Effector memory CD4-positive, alpha-beta T cell (primary cell): ENCODE measurements around the gene BIN1.

Experiments
- DNase-seq, 3 donors: peaks; one replicate each; pipeline ENCODE4 v3.0.0-alpha.2; 2020
- H3K27ac ChIP-seq: 2 replicates; pipeline ENCODE4 v1.7.0; 2013; ENCODE audit warnings: mild to moderate bottlenecking, low read length, moderate library complexity; ENCODE audit not compliant: insufficient read depth, poor library complexity, severe bottlenecking
- H3K27me3 ChIP-seq: replicated peaks from 2 replicates; pipeline ENCODE4 v1.7.0; 2013; ENCODE audit warnings: mild to moderate bottlenecking, low read length; ENCODE audit not compliant: insufficient read depth, control insufficient read depth, poor library complexity, severe bottlenecking
- H3K36me3 ChIP-seq: 2 replicates; pipeline ENCODE4 v1.7.0; 2013; ENCODE audit warnings: mild to moderate bottlenecking, low read length, moderate library complexity; ENCODE audit not compliant: control insufficient read depth, insufficient read depth
- H3K4me1 ChIP-seq: 2 replicates; pipeline ENCODE4 v1.7.0; 2013; ENCODE audit warnings: low read length, mild to moderate bottlenecking; ENCODE audit not compliant: control insufficient read depth, insufficient read depth, poor library complexity, severe bottlenecking
- H3K4me3 ChIP-seq: 2 replicates; pipeline ENCODE4 v1.7.0; 2013; ENCODE audit warnings: low read length, low read depth, mild to moderate bottlenecking; ENCODE audit not compliant: insufficient read depth, poor library complexity, severe bottlenecking
- H3K9me3 ChIP-seq: 2 replicates; pipeline ENCODE4 v1.7.0; 2013; ENCODE audit warnings: mild to moderate bottlenecking, low read length, moderate library complexity; ENCODE audit not compliant: control insufficient read depth

The BIN1 gene

GRCh38 chr2:127069536-127069935 is 37.4 kb downstream of the BIN1 start:
- no peak for DNase-seq
- Histone ChIP-seq H3K27ac (no peak overlapping the region), H3K4me3 (no peak overlapping the region), H3K4me1 (no peaks in the 10 kb centered on the region), H3K27me3 (no peaks in the 10 kb centered on the region), H3K9me3 (no peaks in the 10 kb centered on the region), H3K36me3 (peaks cover 66% of the 10 kb centered on the region)

DNA sequence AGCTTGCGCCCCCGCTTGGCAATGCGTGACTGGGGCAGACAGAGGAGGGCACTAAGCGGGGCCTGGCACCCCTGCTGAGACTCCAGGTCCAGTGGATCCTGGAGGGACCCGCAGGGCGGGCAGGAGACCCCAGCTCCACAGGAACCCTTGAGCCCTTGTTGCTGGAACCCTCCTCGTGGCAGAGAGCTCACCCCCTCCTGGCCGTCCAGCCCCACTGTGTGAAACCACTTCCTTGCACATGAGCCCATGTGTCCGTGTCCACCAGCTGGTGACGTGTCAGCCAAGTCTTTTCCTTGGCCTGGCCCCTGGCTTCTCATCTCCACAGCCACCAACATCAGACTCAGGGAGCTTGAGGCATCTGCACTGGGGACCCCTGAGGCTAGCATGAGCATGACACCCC is 38.0 kb downstream of the BIN1 start:
- H3K4me1 ChIP-seq, result no peaks in the 10 kb centered on the region
- no peak overlapping the region for H3K4me3 ChIP-seq
- peaks cover 68% of the 10 kb centered on the region for H3K36me3 ChIP-seq
- no peaks in the 10 kb centered on the region for H3K9me3 ChIP-seq
- H3K27ac ChIP-seq, result no peak overlapping the region
- no peaks in the 10 kb centered on the region for H3K27me3 ChIP-seq
- no peak for DNase-seq

GRCh38 chr2:127068351-127068741 is 38.6 kb downstream of the BIN1 start:
- Histone ChIP-seq H3K4me1 (no peaks in the 10 kb centered on the region), H3K9me3 (no peaks in the 10 kb centered on the region), H3K36me3 (peaks cover 66% of the 10 kb centered on the region), H3K4me3 (no peak overlapping the region), H3K27ac (no peak overlapping the region), H3K27me3 (no peaks in the 10 kb centered on the region)
- DNase-seq, result no peak

DNA sequence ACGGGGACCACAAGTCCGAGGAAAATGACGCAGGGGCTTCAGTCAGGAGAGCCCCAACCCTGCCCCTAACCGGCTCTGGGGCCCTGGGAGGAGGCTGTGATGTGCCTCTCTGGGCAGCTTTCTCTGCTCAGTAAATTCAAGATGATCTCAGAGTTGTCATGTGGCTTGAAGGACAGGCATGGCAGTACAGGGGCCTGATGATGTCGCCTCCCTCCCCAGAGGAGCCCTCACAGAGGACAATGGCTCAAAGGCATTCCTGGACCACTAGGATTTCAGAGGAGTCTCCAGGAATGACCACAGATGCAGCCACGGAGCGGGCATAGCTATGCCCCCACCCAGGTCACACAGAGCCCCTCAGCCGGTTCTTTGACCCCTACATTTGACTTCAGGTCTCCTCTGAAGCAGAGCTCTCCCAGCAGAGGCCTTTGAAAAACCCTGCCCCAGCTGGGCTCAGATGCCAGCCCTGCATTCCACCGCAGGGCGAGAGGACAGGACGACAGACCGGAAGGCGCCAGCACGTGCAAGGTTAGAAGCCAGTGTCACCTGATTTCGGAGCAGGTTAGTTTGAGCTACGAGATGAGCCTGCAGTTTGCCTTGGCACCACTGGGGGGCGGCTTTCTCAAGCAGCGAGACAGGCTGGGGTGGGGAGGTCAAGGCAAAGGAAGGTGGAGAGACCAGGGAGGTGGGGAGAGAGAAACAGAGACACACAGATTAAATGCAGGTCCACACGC is 39.2 kb downstream of the BIN1 start:
- Histone ChIP-seq H3K9me3 (no peaks in the 10 kb centered on the region), H3K27ac (no peak overlapping the region), H3K36me3 (peaks cover 66% of the 10 kb centered on the region), H3K27me3 (no peaks in the 10 kb centered on the region), H3K4me3 (no peak overlapping the region), H3K4me1 (no peaks in the 10 kb centered on the region)
- peak; percentile 20 to 46 (median 32) for DNase-seq

DNA sequence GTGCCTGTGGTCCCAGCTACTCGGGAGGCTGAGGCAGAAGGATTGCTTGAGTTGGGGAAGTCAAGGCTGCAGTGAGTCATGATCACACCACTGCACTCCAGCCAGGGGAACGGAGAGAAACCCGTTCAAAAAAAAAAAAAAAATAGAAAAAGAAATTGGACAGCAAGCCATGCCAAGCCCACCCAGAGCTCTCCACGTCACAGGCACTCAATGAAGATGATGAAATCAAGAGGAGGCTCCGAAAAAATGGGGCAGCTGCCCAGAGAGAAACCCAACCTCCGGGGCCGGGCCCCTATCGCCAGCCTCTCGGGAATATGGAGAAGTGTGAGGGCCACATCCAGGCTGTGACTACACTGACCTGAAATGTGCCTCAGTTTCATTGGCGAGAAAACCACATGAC is 40.0 kb downstream of the BIN1 start:
- H3K4me3 ChIP-seq, result no peak overlapping the region
- no peak overlapping the region for H3K27ac ChIP-seq
- H3K36me3 ChIP-seq, result peaks cover 66% of the 10 kb centered on the region
- no peaks in the 10 kb centered on the region for H3K9me3 ChIP-seq
- no peaks in the 10 kb centered on the region for H3K27me3 ChIP-seq
- no peaks in the 10 kb centered on the region for H3K4me1 ChIP-seq
- no peak for DNase-seq

DNA sequence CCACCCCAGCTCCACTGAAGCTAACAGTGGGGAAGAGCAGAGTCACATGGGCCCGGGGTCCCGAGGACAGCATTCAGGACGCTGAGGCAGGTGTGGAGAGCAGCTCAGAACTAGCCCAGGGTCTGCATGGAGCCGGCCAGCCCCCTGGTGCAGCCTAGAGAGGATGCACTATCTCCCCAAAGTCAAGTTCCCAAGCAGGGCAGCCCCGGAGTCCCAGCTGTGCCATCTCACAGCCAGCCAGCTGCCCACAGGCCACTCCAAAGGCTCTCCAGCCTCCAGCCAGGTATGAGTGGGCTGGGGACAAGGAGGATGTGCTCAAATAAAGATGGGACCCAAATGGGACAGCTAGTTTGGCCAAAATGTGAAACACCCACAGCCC is 41.0 kb downstream of the BIN1 start:
- Histone ChIP-seq H3K27ac (no peak overlapping the region), H3K9me3 (no peaks in the 10 kb centered on the region), H3K4me1 (no peaks in the 10 kb centered on the region), H3K36me3 (peaks cover 65% of the 10 kb centered on the region), H3K27me3 (no peaks in the 10 kb centered on the region), H3K4me3 (no peak overlapping the region)
- no peak for DNase-seq

DNA sequence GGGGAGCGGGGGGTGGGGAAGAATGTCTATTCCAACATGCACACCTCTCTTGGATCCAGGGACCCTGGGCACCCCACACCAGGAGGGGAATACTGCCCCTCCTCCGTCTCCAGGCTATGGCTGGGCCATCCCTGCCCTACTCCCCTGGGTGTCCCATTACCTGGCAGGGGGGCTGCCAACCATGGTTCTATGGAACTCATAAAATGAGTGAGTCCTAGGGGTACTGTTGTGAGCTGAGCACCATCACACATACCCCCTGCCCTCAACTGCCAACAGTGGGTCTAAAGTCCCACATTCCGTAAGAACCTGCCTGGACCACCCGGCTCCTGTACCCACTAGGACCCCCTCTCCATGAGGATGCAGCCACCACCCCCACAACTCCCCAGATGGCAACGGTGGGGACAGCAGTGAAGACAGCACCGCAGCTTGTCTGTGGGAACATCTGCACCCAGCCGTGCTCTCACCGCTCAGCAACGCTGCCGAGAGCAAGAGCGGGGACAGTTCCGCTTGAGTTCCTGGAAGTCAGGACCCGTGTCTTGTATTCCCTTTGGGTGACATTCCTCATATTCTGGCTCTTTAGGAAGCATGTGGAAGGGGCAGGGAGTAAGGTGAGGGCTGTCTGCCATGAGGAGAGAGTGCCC is 41.5 kb downstream of the BIN1 start:
- H3K36me3 ChIP-seq, result peaks cover 65% of the 10 kb centered on the region
- no peaks in the 10 kb centered on the region for H3K9me3 ChIP-seq
- DNase-seq, result no peak
- H3K4me3 ChIP-seq, result no peak overlapping the region
- peak overlapping the region; percentile 26 for H3K27ac ChIP-seq
- H3K27me3 ChIP-seq, result no peaks in the 10 kb centered on the region
- H3K4me1 ChIP-seq, result no peaks in the 10 kb centered on the region

- Histone ChIP-seq H3K4me3 (no peak overlapping the region), H3K27me3 (no peaks in the 10 kb centered on the region), H3K9me3 (no peaks in the 10 kb centered on the region), H3K36me3 (peaks cover 71% of the 10 kb centered on the region), H3K27ac (peak overlapping the region; percentile 26), H3K4me1 (no peaks in the 10 kb centered on the region)
- peak; percentile 15 to 37 (median 34) for DNase-seq
These were observed 42.2 kb downstream of the BIN1 start for GRCh38 chr2:127064642-127065250.

GRCh38 chr2:127063701-127064590 is 43.0 kb downstream of the BIN1 start:
- Histone ChIP-seq H3K36me3 (peaks cover 66% of the 10 kb centered on the region), H3K27me3 (no peaks in the 10 kb centered on the region), H3K4me1 (no peaks in the 10 kb centered on the region), H3K9me3 (no peaks in the 10 kb centered on the region), H3K4me3 (no peak overlapping the region), H3K27ac (peak overlapping the region; percentile 26)
- no peak for DNase-seq
